Measurements from ENCODE around the gene KDM4B.

GRCh38 chr19:4955274-4955673 is 13.6 kb upstream of the KDM4B start:
- no peak for TF ChIP-seq FOSL1 (IDR thresholded peaks at IDR 0.05; ENCODE audit: insufficient read depth, low read depth, low read length)
- no peak for TF ChIP-seq CREB1 (IDR thresholded peaks at IDR 0.05)
- TF ChIP-seq GABPA (IDR thresholded peaks at IDR 0.05; ENCODE audit: borderline replicate concordance, insufficient read depth, low read length), result no peak
- no peak for TF ChIP-seq SIN3A (conservative IDR thresholded peaks at IDR 0.05 in 1 of 2, IDR thresholded peaks at IDR 0.05 in 1 of 2; ENCODE audit: low read depth in 1 of 2, low read length in 2 of 2)
- TF ChIP-seq, protein P1, sequence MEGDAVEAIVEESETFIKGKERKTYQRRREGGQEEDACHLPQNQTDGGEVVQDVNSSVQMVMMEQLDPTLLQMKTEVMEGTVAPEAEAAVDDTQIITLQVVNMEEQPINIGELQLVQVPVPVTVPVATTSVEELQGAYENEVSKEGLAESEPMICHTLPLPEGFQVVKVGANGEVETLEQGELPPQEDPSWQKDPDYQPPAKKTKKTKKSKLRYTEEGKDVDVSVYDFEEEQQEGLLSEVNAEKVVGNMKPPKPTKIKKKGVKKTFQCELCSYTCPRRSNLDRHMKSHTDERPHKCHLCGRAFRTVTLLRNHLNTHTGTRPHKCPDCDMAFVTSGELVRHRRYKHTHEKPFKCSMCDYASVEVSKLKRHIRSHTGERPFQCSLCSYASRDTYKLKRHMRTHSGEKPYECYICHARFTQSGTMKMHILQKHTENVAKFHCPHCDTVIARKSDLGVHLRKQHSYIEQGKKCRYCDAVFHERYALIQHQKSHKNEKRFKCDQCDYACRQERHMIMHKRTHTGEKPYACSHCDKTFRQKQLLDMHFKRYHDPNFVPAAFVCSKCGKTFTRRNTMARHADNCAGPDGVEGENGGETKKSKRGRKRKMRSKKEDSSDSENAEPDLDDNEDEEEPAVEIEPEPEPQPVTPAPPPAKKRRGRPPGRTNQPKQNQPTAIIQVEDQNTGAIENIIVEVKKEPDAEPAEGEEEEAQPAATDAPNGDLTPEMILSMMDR (IDR thresholded peaks at IDR 0.05; ENCODE audit: control extremely low read depth in 1 of 3, insufficient read depth in 1 of 3, low read depth in 1 of 3, low read length in 3 of 3), result no peak
- no peak for TF ChIP-seq RNF2 (IDR thresholded peaks at IDR 0.05; ENCODE audit: borderline replicate concordance, low read depth, low read length, missing control alignments, poor library complexity, severe bottlenecking)
- no peak for TF ChIP-seq POLR2A (IDR thresholded peaks at IDR 0.05; ENCODE audit: control extremely low read depth in 1 of 2, low read depth in 2 of 2, low read length in 2 of 2)
- TF ChIP-seq RFX5 (IDR thresholded peaks at IDR 0.05; ENCODE audit: borderline replicate concordance, low read depth, low read length), result no peak
- TF ChIP-seq EZH2 (IDR thresholded peaks at IDR 0.05; ENCODE audit: low read depth, low read length, severe bottlenecking), result no peak
- no peak for TF ChIP-seq TEAD4 (IDR thresholded peaks at IDR 0.05; ENCODE audit: low read depth, low read length)
- no peak for TF ChIP-seq KDM5A (IDR thresholded peaks at IDR 0.05; ENCODE audit: low read length)
- no peak for TF ChIP-seq POLR2AphosphoS5 (IDR thresholded peaks at IDR 0.05; ENCODE audit: low read depth, low read length)
